ENCODE results near the gene COX7A2.

DNA sequence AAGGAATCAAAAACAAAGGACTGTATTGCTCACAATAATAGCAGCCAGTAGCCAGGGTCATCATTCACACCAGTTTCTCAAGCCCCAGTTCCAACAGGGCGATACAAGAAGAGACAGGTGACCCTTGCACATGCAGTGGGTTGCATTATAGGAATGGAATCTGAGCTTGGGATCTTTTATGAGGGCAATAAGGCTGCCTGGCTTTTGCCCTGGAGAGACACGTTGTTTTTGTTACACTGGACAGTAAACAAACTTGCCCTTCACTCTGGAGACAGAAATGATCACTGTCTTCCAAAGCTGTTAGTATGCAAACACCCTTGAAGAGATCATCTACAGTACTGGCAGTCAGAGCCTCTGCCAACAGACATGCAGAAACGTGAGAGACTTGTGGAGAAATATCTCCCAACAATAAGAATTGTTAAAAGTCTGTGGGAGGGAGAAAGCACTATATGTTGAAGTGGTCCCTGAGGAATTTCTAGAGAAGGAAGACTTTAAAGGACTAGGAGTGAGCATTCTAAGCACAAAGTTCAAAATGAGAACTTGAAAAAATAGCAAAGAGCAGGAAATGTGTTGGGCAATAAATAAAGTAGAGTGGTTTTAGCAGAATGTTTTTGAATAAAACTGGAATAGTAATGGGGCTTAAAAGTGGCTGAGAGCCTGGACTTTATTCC lies 31.5 kb downstream of the COX7A2 start:
- TF ChIP-seq POLR2A (IDR thresholded peaks at IDR 0.05) = no peak
- TF ChIP-seq, protein P1, sequence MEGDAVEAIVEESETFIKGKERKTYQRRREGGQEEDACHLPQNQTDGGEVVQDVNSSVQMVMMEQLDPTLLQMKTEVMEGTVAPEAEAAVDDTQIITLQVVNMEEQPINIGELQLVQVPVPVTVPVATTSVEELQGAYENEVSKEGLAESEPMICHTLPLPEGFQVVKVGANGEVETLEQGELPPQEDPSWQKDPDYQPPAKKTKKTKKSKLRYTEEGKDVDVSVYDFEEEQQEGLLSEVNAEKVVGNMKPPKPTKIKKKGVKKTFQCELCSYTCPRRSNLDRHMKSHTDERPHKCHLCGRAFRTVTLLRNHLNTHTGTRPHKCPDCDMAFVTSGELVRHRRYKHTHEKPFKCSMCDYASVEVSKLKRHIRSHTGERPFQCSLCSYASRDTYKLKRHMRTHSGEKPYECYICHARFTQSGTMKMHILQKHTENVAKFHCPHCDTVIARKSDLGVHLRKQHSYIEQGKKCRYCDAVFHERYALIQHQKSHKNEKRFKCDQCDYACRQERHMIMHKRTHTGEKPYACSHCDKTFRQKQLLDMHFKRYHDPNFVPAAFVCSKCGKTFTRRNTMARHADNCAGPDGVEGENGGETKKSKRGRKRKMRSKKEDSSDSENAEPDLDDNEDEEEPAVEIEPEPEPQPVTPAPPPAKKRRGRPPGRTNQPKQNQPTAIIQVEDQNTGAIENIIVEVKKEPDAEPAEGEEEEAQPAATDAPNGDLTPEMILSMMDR (IDR thresholded peaks at IDR 0.05) = no peak
